ENCODE measurements around the gene GLI3.

GLI3 gene

DNA sequence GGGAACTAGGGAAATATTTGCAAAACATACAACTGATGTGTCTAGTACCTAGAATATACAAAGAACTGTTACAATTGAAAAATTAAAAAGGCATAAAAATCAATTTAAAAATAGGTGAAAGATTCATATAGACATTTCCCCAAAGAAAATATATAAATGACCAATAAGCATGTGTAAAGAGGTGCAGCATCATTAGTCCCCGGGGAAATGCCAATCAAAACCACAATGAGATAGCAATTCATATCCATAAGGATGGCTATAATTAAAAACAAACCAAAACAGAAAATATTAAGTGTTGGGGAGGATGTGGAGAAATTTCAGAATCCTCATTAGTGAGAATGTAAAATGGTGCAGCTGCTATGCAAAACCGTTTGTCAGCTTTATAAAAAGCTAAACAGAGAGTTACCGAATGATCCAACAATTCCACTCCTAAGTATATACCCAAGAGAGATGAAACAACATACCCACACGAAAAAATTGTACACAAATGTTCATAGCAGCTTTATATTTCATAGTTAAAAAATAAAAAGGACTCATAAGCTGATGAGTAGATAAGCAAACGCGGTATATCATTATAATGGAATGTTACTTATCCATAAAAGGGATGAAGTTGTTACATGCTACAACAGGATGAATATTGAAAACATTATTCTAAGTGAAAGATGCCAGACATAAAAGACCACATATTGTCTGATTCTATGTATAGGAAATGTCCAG is 324.0 kb downstream of the GLI3 start:
- no peak for DNase-seq

GRCh38 chr7:41912426-41912825 is 324.6 kb downstream of the GLI3 start:
- DNase-seq, result no peak

DNA sequence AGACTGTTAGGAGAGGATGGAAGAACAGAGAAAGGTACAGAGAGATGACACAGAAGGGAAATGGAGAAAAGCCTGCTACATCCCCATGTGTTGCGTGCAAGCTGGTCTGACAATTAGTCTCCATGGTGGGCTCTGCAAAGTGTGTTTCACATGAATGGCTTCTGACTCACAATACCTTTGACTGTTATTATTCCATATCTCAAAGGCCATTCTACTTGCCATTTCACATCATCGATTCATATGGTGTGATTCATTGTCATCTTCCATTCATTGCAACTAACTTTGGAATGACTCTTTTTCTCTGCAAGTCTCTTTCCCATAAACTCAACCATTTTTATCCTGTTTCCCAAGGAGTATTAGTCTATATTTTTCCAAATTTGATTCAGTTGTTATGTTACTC is 325.2 kb downstream of the GLI3 start:
- no peak for DNase-seq
